ENCODE results near the gene ACKR4.

- TF ChIP-seq CTCF (IDR thresholded peaks at IDR 0.05) (no peak), ZNF512 (CRISPR knock-in tag; IDR thresholded peaks at IDR 0.05; ENCODE audit: borderline replicate concordance) (no peak)
These were observed 45.4 kb downstream of the ACKR4 start for GRCh38 chr3:132642539-132642847.
